RWPE2 (cell line): Measurements from ENCODE around the gene IFITM10.

Experiments used
- ATAC-seq: fragments of 200-7000 bp; cut with Tn5 transposase; 3 replicates; pipeline ENCODE4 v1.9.1; 2021; ENCODE audit warnings: low read depth
- DNase-seq: peaks from one replicate; pipeline ENCODE4 v3.0.0-alpha.2; 2020; ENCODE audit warnings: low spot score
- H3K27ac ChIP-seq: fragments of 450-650 bp; 2 replicates; pipeline ENCODE4 v1.5.1; 2017; ENCODE audit warnings: mild to moderate bottlenecking; ENCODE audit not compliant: poor library complexity, severe bottlenecking
- H3K27me3 ChIP-seq: fragments of 250-450 bp; sonication (Bioruptor Pico); 2 replicates; pipeline ENCODE4 v1.5.1; 2021; ENCODE audit warnings: mild to moderate bottlenecking, moderate library complexity; ENCODE audit not compliant: insufficient read depth, poor library complexity, severe bottlenecking
- H3K36me3 ChIP-seq: fragments of 250-450 bp; sonication (Bioruptor Pico); 2 replicates; pipeline ENCODE4 v1.5.1; 2020; ENCODE audit warnings: low read depth, mild to moderate bottlenecking, moderate library complexity
- H3K4me1 ChIP-seq: fragments of 250-450 bp; sonication (Bioruptor Pico); 2 replicates; pipeline ENCODE4 v1.5.1; 2021; ENCODE audit warnings: mild to moderate bottlenecking, moderate library complexity; ENCODE audit not compliant: insufficient read depth, poor library complexity, severe bottlenecking
- H3K4me3 ChIP-seq: fragments of 250-450 bp; sonication (Bioruptor Pico); 2 replicates; pipeline ENCODE4 v1.5.1; 2021; ENCODE audit warnings: mild to moderate bottlenecking, moderate library complexity; ENCODE audit not compliant: severe bottlenecking
- H3K9me3 ChIP-seq: fragments of 250-450 bp; sonication (Bioruptor Pico); 2 replicates; pipeline ENCODE4 v1.5.1; 2021; ENCODE audit warnings: mild to moderate bottlenecking, moderate library complexity; ENCODE audit not compliant: severe bottlenecking
- TF ChIP-seq, protein P1 (sequence below): fragments of 450-650 bp; IDR thresholded peaks from one replicate; pipeline ENCODE4 v1.5.1; 2017; ENCODE audit warnings: mild to moderate bottlenecking, moderate library complexity; ENCODE audit not compliant: poor library complexity, severe bottlenecking

IFITM10 gene

DNA sequence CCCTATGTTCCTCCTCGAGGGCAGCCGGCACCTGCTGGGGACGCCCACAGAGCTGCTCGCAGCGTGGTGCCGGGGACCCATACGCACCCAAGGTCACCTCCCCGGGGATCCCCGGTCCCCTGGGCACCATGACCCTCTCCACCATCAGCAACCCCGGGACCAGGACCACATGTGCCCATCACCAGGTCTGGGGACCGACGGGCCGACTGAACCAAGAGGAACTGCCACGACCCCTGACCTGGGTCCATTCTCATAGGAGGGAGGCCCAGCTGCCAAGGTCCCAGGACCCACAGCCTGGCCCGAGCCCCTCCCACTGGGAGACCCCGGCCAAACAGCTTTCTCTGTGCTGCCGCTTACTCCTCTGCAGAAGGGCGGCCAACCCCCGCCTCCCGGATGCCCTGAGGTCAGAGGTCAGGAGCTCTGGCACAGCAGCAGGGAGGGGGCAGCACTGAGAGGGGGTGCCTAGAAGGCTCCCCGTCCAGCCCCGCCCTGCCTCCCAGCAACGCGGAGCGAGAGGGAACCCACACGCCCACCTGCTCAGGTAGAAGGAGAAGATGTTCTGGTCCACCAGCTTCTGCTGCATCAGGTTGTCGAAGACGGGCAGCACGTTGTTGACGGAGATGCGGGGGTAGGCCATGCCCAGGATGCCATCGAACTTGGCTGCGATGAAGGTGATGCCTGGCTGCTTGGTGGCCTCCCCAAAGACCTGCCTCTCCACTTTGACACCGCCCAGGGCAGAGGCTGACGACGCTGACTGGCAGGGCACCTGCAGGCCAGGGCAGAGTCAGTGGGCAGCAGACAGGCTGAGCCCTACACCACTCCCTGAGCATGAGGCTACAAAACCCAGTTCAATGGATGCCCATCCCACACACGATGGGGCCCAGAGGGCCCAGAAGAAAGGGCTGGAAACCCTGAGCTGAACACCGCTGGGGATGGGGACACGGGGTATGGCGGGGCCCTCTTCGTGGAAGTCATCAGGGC, 6.7 kb upstream of the IFITM10 start:
- Histone ChIP-seq H3K27me3 (no peaks in the 10 kb centered on the region), H3K4me1 (peaks cover 3% of the 10 kb centered on the region), H3K27ac (no peak overlapping the region), H3K4me3 (no peak overlapping the region), H3K36me3 (peaks cover 64% of the 10 kb centered on the region), H3K9me3 (no peaks in the 10 kb centered on the region)
- no peak for DNase-seq
- TF ChIP-seq, protein P1, sequence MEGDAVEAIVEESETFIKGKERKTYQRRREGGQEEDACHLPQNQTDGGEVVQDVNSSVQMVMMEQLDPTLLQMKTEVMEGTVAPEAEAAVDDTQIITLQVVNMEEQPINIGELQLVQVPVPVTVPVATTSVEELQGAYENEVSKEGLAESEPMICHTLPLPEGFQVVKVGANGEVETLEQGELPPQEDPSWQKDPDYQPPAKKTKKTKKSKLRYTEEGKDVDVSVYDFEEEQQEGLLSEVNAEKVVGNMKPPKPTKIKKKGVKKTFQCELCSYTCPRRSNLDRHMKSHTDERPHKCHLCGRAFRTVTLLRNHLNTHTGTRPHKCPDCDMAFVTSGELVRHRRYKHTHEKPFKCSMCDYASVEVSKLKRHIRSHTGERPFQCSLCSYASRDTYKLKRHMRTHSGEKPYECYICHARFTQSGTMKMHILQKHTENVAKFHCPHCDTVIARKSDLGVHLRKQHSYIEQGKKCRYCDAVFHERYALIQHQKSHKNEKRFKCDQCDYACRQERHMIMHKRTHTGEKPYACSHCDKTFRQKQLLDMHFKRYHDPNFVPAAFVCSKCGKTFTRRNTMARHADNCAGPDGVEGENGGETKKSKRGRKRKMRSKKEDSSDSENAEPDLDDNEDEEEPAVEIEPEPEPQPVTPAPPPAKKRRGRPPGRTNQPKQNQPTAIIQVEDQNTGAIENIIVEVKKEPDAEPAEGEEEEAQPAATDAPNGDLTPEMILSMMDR = no peak
- no peak for ATAC-seq

DNA sequence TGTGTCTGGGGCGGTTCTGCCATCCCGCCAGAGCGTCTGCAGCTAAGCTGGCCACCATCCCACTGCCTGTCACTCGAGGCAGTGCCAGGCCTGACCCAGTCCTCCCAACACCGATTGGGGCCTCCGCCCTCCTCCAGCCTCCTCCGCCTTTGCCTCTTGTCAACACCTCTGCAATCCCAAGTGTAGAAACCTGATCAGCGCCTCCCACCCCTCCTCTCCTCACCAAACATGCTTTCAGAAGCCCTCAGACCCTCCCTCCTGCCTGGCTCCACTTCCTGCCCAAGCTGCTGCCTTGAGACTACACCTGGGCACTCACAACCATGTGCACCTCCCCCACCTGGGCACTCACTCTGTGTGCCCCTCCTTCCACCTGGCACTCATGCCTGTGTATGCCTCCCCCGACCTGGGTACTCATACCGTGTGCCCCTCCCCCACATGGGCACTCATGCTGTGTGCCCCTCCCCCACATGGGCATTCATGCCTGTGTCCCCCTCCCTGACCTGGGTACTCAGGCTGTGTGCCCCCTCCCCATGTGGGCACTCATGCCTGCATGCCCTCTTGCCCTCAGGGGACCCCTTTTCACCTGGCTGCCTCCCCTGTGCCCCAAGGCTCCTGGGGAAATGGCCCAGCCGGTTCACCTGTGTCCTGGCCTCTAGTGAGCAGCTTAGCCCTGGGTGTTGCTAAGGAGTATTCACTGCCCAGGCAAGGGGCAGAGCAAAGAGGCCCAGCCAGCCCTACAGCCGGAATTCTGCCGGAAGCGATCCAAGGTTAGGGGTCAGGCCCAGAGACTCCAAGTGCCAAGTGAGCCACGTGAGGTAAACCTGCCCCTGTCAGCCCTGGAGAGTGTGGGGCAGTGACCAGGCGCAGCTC, 5.5 kb upstream of the IFITM10 start:
- Histone ChIP-seq H3K4me1 (no peaks in the 10 kb centered on the region), H3K27ac (no peak overlapping the region), H3K27me3 (no peaks in the 10 kb centered on the region), H3K4me3 (no peak overlapping the region), H3K36me3 (peaks cover 52% of the 10 kb centered on the region), H3K9me3 (no peaks in the 10 kb centered on the region)
- TF ChIP-seq, protein P1 = no peak
- DNase-seq = no peak
- no peak for ATAC-seq

DNA sequence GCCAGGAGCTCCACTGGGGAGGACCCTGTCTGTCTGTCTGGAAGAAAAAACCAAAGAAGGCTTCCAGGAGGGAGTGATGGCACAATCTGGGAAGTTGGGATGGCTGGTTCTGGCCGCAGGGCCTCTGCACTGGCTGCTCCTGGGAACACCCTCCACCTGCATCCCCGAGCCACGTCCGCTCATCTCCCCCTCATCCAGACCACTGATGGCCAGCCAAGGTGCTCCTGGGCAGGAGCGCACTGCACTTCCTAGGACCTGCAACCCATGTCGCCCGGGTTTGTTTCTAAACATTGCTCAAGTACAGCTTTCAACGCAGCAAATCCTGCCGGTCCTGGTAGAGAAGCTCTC, 4.9 kb upstream of the IFITM10 start:
- ATAC-seq (no peak), DNase-seq (no peak)
- peaks cover 2% of the 10 kb centered on the region for H3K4me1 ChIP-seq
- H3K9me3 ChIP-seq = no peaks in the 10 kb centered on the region
- peaks cover 46% of the 10 kb centered on the region for H3K36me3 ChIP-seq
- TF ChIP-seq, protein P1 = no peak
- H3K4me3 ChIP-seq = no peak overlapping the region
- H3K27me3 ChIP-seq = no peaks in the 10 kb centered on the region
- no peak overlapping the region for H3K27ac ChIP-seq

DNA sequence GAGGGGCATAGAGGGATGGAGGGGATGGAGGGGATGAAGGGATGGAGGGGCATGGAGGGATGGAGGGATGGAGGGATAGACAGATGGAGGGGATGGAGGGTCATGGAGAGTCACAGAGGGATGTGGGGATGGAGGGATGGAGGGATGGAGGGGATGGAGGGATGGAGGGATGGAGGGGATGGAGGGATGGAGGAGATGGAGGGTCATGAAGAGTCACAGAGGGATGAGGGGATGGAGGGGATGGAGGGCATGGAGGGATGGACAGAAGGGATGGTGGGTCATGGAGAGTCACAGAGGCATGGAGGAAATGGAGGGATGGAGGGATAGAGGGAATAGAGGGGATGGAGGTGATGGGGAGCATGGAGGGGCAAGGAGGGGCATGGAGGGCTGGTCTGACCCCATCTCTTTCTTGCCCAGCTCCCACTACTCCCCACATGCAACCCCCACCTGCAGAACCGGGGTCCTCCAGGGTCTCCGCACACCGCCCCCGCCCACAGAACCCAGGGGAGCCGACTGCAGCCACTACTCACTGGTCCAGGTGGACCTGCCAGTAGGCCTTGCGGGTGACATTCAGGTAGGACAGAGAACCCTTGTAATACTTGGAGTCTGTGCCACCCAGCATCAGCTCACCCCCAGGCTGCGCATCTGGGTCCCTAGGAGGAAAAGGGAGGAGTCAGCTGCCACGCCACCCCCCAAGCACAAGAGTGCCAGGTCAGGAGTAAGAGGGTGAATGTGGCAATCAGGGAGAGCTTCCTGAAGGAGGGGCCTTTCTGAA, 4.2 kb upstream of the IFITM10 start:
- no peaks in the 10 kb centered on the region for H3K27me3 ChIP-seq
- no peaks in the 10 kb centered on the region for H3K9me3 ChIP-seq
- TF ChIP-seq, protein P1 = no peak
- H3K4me3 ChIP-seq = no peak overlapping the region
- no peak for DNase-seq
- peaks cover 39% of the 10 kb centered on the region for H3K36me3 ChIP-seq
- H3K4me1 ChIP-seq = peaks cover 6% of the 10 kb centered on the region
- no peak for ATAC-seq
- no peak overlapping the region for H3K27ac ChIP-seq
